Astrocyte (in vitro differentiated cells and primary cell): ENCODE measurements around the gene GCSAM.

Experiments used
- CTCF ChIP-seq: IDR thresholded peaks from 2 replicates; pipeline ENCODE4 v1.5.1; 2011; ENCODE audit warnings: low read depth, mild to moderate bottlenecking, inconsistent platforms, low read length, moderate library complexity; ENCODE audit not compliant: insufficient read depth
- EZH2 ChIP-seq: IDR thresholded peaks from 2 replicates; pipeline ENCODE4 v1.6.1; 2012; ENCODE audit warnings: mild to moderate bottlenecking, low read length, inconsistent platforms; ENCODE audit not compliant: insufficient read depth

GRCh38 chr3:112175037-112175436, 42.0 kb upstream of the GCSAM start:
- no peak for TF ChIP-seq CTCF
- no peak for TF ChIP-seq EZH2
